ENCODE data around the gene CPNE4.

The CPNE4 gene

GRCh38 chr3:132001999-132002398 is 32.8 kb downstream of the CPNE4 start:
- no peak overlapping the region for H3K27ac ChIP-seq (ENCODE audit: insufficient read depth, low read depth, low read length, poor library complexity, severe bottlenecking)
- H3K27me3 ChIP-seq (ENCODE audit: control insufficient read depth, insufficient read depth, low read length, poor library complexity, severe bottlenecking), result no peaks in the 10 kb centered on the region
- H3K36me3 ChIP-seq (ENCODE audit: control insufficient read depth, insufficient read depth, low read length), result no peaks in the 10 kb centered on the region
- H3K9me3 ChIP-seq (ENCODE audit: control insufficient read depth, low read length), result no peaks in the 10 kb centered on the region
- WGBS, 2 experiments, result 96% methylated on average over 2 of the region's 2 CpGs
- H3K4me1 ChIP-seq (ENCODE audit: control insufficient read depth, insufficient read depth, low read length), result no peaks in the 10 kb centered on the region
- H3K4me3 ChIP-seq (ENCODE audit: insufficient read depth, low read depth, low read length), result no peak overlapping the region

- no peaks in the 10 kb centered on the region for H3K9me3 ChIP-seq (ENCODE audit: control insufficient read depth, low read length)
- no peaks in the 10 kb centered on the region for H3K27me3 ChIP-seq (ENCODE audit: control insufficient read depth, insufficient read depth, low read length, poor library complexity, severe bottlenecking)
- 100% methylated on average over 1 of the region's 1 CpG for WGBS, 2 experiments
- no peak overlapping the region for H3K27ac ChIP-seq (ENCODE audit: insufficient read depth, low read depth, low read length, poor library complexity, severe bottlenecking)
- H3K4me1 ChIP-seq (ENCODE audit: control insufficient read depth, insufficient read depth, low read length), result no peaks in the 10 kb centered on the region
- H3K4me3 ChIP-seq (ENCODE audit: insufficient read depth, low read depth, low read length), result no peak overlapping the region
- H3K36me3 ChIP-seq (ENCODE audit: control insufficient read depth, insufficient read depth, low read length), result no peaks in the 10 kb centered on the region
Observed at GRCh38 chr3:132001036-132001435, 33.8 kb downstream of the CPNE4 start.

- WGBS, 2 experiments, result 4 to 17% methylated on average over 1 of the region's 1 CpG
- H3K27me3 ChIP-seq (ENCODE audit: control insufficient read depth, insufficient read depth, low read length, poor library complexity, severe bottlenecking), result no peaks in the 10 kb centered on the region
- no peak overlapping the region for H3K27ac ChIP-seq (ENCODE audit: insufficient read depth, low read depth, low read length, poor library complexity, severe bottlenecking)
- no peaks in the 10 kb centered on the region for H3K4me1 ChIP-seq (ENCODE audit: control insufficient read depth, insufficient read depth, low read length)
- no peaks in the 10 kb centered on the region for H3K9me3 ChIP-seq (ENCODE audit: control insufficient read depth, low read length)
- H3K4me3 ChIP-seq (ENCODE audit: insufficient read depth, low read depth, low read length), result no peak overlapping the region
- H3K36me3 ChIP-seq (ENCODE audit: control insufficient read depth, insufficient read depth, low read length), result no peaks in the 10 kb centered on the region
Observed at GRCh38 chr3:131998027-131998426, 36.8 kb downstream of the CPNE4 start.

- H3K36me3 ChIP-seq (ENCODE audit: control insufficient read depth, insufficient read depth, low read length), result no peaks in the 10 kb centered on the region
- H3K4me1 ChIP-seq (ENCODE audit: control insufficient read depth, insufficient read depth, low read length), result no peaks in the 10 kb centered on the region
- H3K27me3 ChIP-seq (ENCODE audit: control insufficient read depth, insufficient read depth, low read length, poor library complexity, severe bottlenecking), result no peaks in the 10 kb centered on the region
- no peaks in the 10 kb centered on the region for H3K9me3 ChIP-seq (ENCODE audit: control insufficient read depth, low read length)
- 93 to 94% methylated on average over 3 of the region's 3 CpGs for WGBS, 2 experiments
- no peak overlapping the region for H3K4me3 ChIP-seq (ENCODE audit: insufficient read depth, low read depth, low read length)
- H3K27ac ChIP-seq (ENCODE audit: insufficient read depth, low read depth, low read length, poor library complexity, severe bottlenecking), result no peak overlapping the region
Observed at GRCh38 chr3:131995891-131996290, 38.9 kb downstream of the CPNE4 start.

GRCh38 chr3:131989318-131989717 is 45.5 kb downstream of the CPNE4 start:
- H3K27ac ChIP-seq (ENCODE audit: insufficient read depth, low read depth, low read length, poor library complexity, severe bottlenecking), result no peak overlapping the region
- H3K9me3 ChIP-seq (ENCODE audit: control insufficient read depth, low read length), result no peaks in the 10 kb centered on the region
- WGBS, 2 experiments, result 96% methylated on average over 3 of the region's 3 CpGs; no CpG with 5 or more reads in 1 of the 2 experiments
- no peaks in the 10 kb centered on the region for H3K27me3 ChIP-seq (ENCODE audit: control insufficient read depth, insufficient read depth, low read length, poor library complexity, severe bottlenecking)
- H3K36me3 ChIP-seq (ENCODE audit: control insufficient read depth, insufficient read depth, low read length), result no peaks in the 10 kb centered on the region
- H3K4me1 ChIP-seq (ENCODE audit: control insufficient read depth, insufficient read depth, low read length), result peaks cover 6% of the 10 kb centered on the region
- H3K4me3 ChIP-seq (ENCODE audit: insufficient read depth, low read depth, low read length), result no peak overlapping the region

- H3K4me3 ChIP-seq (ENCODE audit: insufficient read depth, low read depth, low read length), result no peak overlapping the region
- WGBS, 2 experiments, result 60 to 65% methylated on average over 3 of the region's 3 CpGs
- no peaks in the 10 kb centered on the region for H3K9me3 ChIP-seq (ENCODE audit: control insufficient read depth, low read length)
- H3K27me3 ChIP-seq (ENCODE audit: control insufficient read depth, insufficient read depth, low read length, poor library complexity, severe bottlenecking), result no peaks in the 10 kb centered on the region
- no peak overlapping the region for H3K27ac ChIP-seq (ENCODE audit: insufficient read depth, low read depth, low read length, poor library complexity, severe bottlenecking)
- no peaks in the 10 kb centered on the region for H3K36me3 ChIP-seq (ENCODE audit: control insufficient read depth, insufficient read depth, low read length)
- H3K4me1 ChIP-seq (ENCODE audit: control insufficient read depth, insufficient read depth, low read length), result peaks cover 6% of the 10 kb centered on the region
Observed at GRCh38 chr3:131988209-131988608, 46.6 kb downstream of the CPNE4 start.

GRCh38 chr3:131983689-131984088 is 51.1 kb downstream of the CPNE4 start:
- 97 to 100% methylated on average over 1 of the region's 1 CpG for WGBS, 2 experiments
- no peaks in the 10 kb centered on the region for H3K9me3 ChIP-seq (ENCODE audit: control insufficient read depth, low read length)
- no peaks in the 10 kb centered on the region for H3K36me3 ChIP-seq (ENCODE audit: control insufficient read depth, insufficient read depth, low read length)
- peaks cover 6% of the 10 kb centered on the region for H3K4me1 ChIP-seq (ENCODE audit: control insufficient read depth, insufficient read depth, low read length)
- no peak overlapping the region for H3K27ac ChIP-seq (ENCODE audit: insufficient read depth, low read depth, low read length, poor library complexity, severe bottlenecking)
- H3K4me3 ChIP-seq (ENCODE audit: insufficient read depth, low read depth, low read length), result no peak overlapping the region
- H3K27me3 ChIP-seq (ENCODE audit: control insufficient read depth, insufficient read depth, low read length, poor library complexity, severe bottlenecking), result no peaks in the 10 kb centered on the region

GRCh38 chr3:131981323-131981722 is 53.5 kb downstream of the CPNE4 start:
- 95% methylated on average over 7 of the region's 7 CpGs for WGBS, 2 experiments
- H3K27ac ChIP-seq (ENCODE audit: insufficient read depth, low read depth, low read length, poor library complexity, severe bottlenecking), result no peak overlapping the region
- H3K27me3 ChIP-seq (ENCODE audit: control insufficient read depth, insufficient read depth, low read length, poor library complexity, severe bottlenecking), result no peaks in the 10 kb centered on the region
- H3K9me3 ChIP-seq (ENCODE audit: control insufficient read depth, low read length), result no peaks in the 10 kb centered on the region
- H3K36me3 ChIP-seq (ENCODE audit: control insufficient read depth, insufficient read depth, low read length), result no peaks in the 10 kb centered on the region
- no peak overlapping the region for H3K4me3 ChIP-seq (ENCODE audit: insufficient read depth, low read depth, low read length)
- H3K4me1 ChIP-seq (ENCODE audit: control insufficient read depth, insufficient read depth, low read length), result peaks cover 6% of the 10 kb centered on the region

- Histone ChIP-seq H3K27me3 (ENCODE audit: control insufficient read depth, insufficient read depth, low read length, poor library complexity, severe bottlenecking) (no peaks in the 10 kb centered on the region), H3K4me1 (ENCODE audit: control insufficient read depth, insufficient read depth, low read length) (peaks cover 24% of the 10 kb centered on the region), H3K27ac (ENCODE audit: insufficient read depth, low read depth, low read length, poor library complexity, severe bottlenecking) (no peak overlapping the region), H3K36me3 (ENCODE audit: control insufficient read depth, insufficient read depth, low read length) (no peaks in the 10 kb centered on the region), H3K9me3 (ENCODE audit: control insufficient read depth, low read length) (no peaks in the 10 kb centered on the region), H3K4me3 (ENCODE audit: insufficient read depth, low read depth, low read length) (no peak overlapping the region)
- 77 to 83% methylated on average over 2 of the region's 2 CpGs for WGBS, 2 experiments
Observed at GRCh38 chr3:131976448-131976847, 58.4 kb downstream of the CPNE4 start.

GRCh38 chr3:131975047-131975446 is 59.8 kb downstream of the CPNE4 start:
- WGBS, 2 experiments, result 89 to 92% methylated on average over 6 of the region's 6 CpGs
- peaks cover 24% of the 10 kb centered on the region for H3K4me1 ChIP-seq (ENCODE audit: control insufficient read depth, insufficient read depth, low read length)
- no peak overlapping the region for H3K27ac ChIP-seq (ENCODE audit: insufficient read depth, low read depth, low read length, poor library complexity, severe bottlenecking)
- H3K9me3 ChIP-seq (ENCODE audit: control insufficient read depth, low read length), result no peaks in the 10 kb centered on the region
- H3K4me3 ChIP-seq (ENCODE audit: insufficient read depth, low read depth, low read length), result no peak overlapping the region
- no peaks in the 10 kb centered on the region for H3K27me3 ChIP-seq (ENCODE audit: control insufficient read depth, insufficient read depth, low read length, poor library complexity, severe bottlenecking)
- no peaks in the 10 kb centered on the region for H3K36me3 ChIP-seq (ENCODE audit: control insufficient read depth, insufficient read depth, low read length)

GRCh38 chr3:131973731-131974130 is 61.1 kb downstream of the CPNE4 start:
- Histone ChIP-seq H3K27me3 (ENCODE audit: control insufficient read depth, insufficient read depth, low read length, poor library complexity, severe bottlenecking) (no peaks in the 10 kb centered on the region), H3K36me3 (ENCODE audit: control insufficient read depth, insufficient read depth, low read length) (no peaks in the 10 kb centered on the region), H3K9me3 (ENCODE audit: control insufficient read depth, low read length) (no peaks in the 10 kb centered on the region), H3K4me1 (ENCODE audit: control insufficient read depth, insufficient read depth, low read length) (peaks cover 24% of the 10 kb centered on the region), H3K27ac (ENCODE audit: insufficient read depth, low read depth, low read length, poor library complexity, severe bottlenecking) (peak overlapping the region; percentile 73), H3K4me3 (ENCODE audit: insufficient read depth, low read depth, low read length) (no peak overlapping the region)
- 59 to 72% methylated on average over 3 to 4 of the region's 4 CpGs for WGBS, 2 experiments

Measured in ectodermal cell (in vitro differentiated cells).